ENCODE data around the gene KIAA0930.

- TF ChIP-seq, protein P1, sequence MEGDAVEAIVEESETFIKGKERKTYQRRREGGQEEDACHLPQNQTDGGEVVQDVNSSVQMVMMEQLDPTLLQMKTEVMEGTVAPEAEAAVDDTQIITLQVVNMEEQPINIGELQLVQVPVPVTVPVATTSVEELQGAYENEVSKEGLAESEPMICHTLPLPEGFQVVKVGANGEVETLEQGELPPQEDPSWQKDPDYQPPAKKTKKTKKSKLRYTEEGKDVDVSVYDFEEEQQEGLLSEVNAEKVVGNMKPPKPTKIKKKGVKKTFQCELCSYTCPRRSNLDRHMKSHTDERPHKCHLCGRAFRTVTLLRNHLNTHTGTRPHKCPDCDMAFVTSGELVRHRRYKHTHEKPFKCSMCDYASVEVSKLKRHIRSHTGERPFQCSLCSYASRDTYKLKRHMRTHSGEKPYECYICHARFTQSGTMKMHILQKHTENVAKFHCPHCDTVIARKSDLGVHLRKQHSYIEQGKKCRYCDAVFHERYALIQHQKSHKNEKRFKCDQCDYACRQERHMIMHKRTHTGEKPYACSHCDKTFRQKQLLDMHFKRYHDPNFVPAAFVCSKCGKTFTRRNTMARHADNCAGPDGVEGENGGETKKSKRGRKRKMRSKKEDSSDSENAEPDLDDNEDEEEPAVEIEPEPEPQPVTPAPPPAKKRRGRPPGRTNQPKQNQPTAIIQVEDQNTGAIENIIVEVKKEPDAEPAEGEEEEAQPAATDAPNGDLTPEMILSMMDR (IDR thresholded peaks at IDR 0.05) = no peak
- TF ChIP-seq EZH2 (IDR thresholded peaks at IDR 0.05; ENCODE audit: borderline replicate concordance, insufficient read depth, low read depth, low read length, poor library complexity, severe bottlenecking) = no peak
Observed at GRCh38 chr22:45273452-45274075, 32.9 kb upstream of the KIAA0930 start.

All from B cell (primary cell).